Osteocyte (in vitro differentiated cells): ENCODE measurements around the gene NFIB. TPM values are rescaled to one million over a fixed set of nuclear protein-coding genes. Genes with fewer than 3 reads are reported as not detected.

ENCODE experiments used
- DNase-seq: peaks from one replicate; pipeline ENCODE4 v3.0.0; 2021; ENCODE audit warnings: mixed read lengths; ENCODE audit not compliant: unreplicated experiment; ENCODE audit errors: extremely low spot score
- H3K27ac Mint-ChIP-seq: one replicate; pipeline ENCODE4 v1.8.0; 2021; ENCODE audit warnings: mild to moderate bottlenecking, mixed read lengths; ENCODE audit not compliant: unreplicated experiment
- H3K27me3 Mint-ChIP-seq: one replicate; pipeline ENCODE4 v1.8.0; 2021; ENCODE audit warnings: mixed read lengths; ENCODE audit not compliant: unreplicated experiment
- H3K36me3 Mint-ChIP-seq: one replicate; pipeline ENCODE4 v1.8.0; 2021; ENCODE audit warnings: mixed read lengths; ENCODE audit not compliant: unreplicated experiment
- H3K4me1 Mint-ChIP-seq: one replicate; pipeline ENCODE4 v1.8.0; 2021; ENCODE audit warnings: mixed read lengths; ENCODE audit not compliant: unreplicated experiment
- H3K4me3 Mint-ChIP-seq: one replicate; pipeline ENCODE4 v1.8.0; 2021; ENCODE audit warnings: mild to moderate bottlenecking, moderate library complexity, mixed read lengths; ENCODE audit not compliant: unreplicated experiment
- H3K9me3 Mint-ChIP-seq: one replicate; pipeline ENCODE4 v1.8.0; 2021; ENCODE audit warnings: mixed read lengths; ENCODE audit not compliant: unreplicated experiment
- CTCF ChIP-seq: fragments of 200-600 bp; sonication (generic); IDR thresholded peaks from 2 replicates; pipeline ENCODE4 v1.5.0; 2021; ENCODE audit warnings: antibody characterized with exemption, mild to moderate bottlenecking, moderate library complexity
- total RNA-seq: library from RNA; stranded (reverse); gene quantifications from 2 replicates; pipeline ENCODE4 v1.2.1, GENCODE V29; 2021

Gene NFIB
- total RNA-seq, 1 donor from 2014 or later = 36.1 TPM

DNA sequence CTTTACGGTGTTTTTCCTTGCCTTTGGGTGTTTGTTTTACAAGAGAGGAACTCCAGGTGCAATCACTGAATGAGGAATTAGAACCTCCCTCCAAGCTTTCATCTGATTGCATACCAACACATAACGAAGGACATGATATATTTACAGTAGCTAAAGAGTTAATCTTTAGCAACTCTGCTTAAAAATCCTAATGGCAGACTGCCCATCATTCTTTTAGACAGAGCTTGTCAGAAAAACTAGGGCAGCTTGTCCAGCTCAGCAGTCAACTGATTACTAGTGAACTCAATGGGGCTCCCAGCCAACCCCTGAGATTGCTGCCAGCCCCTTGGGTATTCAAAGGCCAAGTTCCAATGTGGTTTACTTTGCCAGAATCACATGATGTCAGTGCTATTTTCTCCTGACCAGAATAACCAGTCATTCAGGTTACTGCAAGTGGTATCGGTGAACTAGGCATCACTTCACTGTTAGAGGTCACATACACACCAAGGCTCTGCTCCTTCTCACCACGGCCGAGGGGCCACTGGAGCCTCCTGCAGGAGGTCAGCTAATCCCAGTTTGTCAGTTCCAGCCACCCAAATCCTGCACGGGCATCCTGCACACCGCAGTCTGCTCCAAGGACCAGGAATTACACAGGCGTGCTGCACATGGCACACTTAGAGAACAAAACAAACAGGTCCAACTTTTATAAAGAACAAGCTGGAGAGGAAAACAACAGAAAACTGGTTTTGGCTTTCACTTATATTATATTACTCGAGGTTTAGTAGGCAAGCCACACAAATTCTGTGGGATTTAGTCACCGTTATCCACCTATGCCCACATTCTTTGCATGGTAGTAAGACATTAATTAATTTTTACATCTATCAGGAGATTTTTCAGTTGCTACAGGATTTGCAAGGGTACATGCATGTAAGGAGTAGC lies 62.5 kb downstream of the NFIB start:
- Mint-ChIP-seq H3K36me3 (peaks cover 4% of the 10 kb centered on the region), H3K4me1 (peaks cover 37% of the 10 kb centered on the region), H3K9me3 (no peaks in the 10 kb centered on the region), H3K27ac (peak overlapping the region; percentile 69), H3K27me3 (no peaks in the 10 kb centered on the region), H3K4me3 (no peak overlapping the region)
- no peak for DNase-seq
- no peak for TF ChIP-seq CTCF

DNA sequence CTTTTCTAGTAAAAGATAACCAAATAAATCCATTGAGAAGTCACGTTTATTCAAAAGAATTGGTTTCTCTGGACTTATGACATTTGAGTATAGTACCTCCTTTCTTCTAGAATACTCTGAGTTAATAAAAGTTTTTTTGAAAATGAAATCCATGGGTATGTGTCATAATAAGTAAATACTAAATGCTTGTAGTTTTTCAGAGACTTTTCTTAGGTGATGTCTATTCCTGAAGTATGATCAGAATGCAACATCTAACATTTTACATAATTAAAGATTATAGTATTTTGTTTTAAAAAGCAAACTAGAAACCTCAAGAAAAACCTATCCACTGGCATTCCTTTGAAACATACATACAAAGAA lies 63.2 kb downstream of the NFIB start:
- H3K27me3 Mint-ChIP-seq = no peaks in the 10 kb centered on the region
- TF ChIP-seq CTCF = no peak
- H3K36me3 Mint-ChIP-seq = peaks cover 4% of the 10 kb centered on the region
- H3K4me3 Mint-ChIP-seq = no peak overlapping the region
- H3K9me3 Mint-ChIP-seq = no peaks in the 10 kb centered on the region
- no peak for DNase-seq
- peak overlapping the region; percentile 69 for H3K27ac Mint-ChIP-seq
- peaks cover 36% of the 10 kb centered on the region for H3K4me1 Mint-ChIP-seq

- Mint-ChIP-seq H3K27ac (no peak overlapping the region), H3K4me1 (peaks cover 33% of the 10 kb centered on the region)
Observed at GRCh38 chr9:14249527-14249926, 64.4 kb downstream of the NFIB start.

DNA sequence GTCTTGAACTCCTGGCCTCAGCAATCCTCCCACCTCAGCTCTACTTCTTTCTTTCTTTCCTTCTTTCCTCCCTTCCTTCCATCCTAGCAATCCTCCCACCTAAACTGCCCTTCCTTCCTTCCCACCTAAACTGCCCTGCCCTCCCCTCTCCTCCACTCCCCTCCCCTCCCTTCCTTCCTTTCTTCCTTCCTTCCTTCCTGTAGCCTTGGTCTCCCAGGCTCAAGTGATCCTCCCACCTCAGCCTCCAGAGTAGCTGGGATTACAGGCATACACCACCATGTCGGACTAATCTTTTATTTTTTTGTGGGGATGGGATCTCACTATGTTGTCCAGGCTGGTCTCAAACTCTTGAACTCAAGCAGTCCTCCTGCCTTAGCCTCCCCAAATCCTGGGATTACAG lies 65.8 kb downstream of the NFIB start:
- H3K4me3 Mint-ChIP-seq = no peak overlapping the region
- H3K36me3 Mint-ChIP-seq = peaks cover 1% of the 10 kb centered on the region
- no peak for TF ChIP-seq CTCF
- no peaks in the 10 kb centered on the region for H3K9me3 Mint-ChIP-seq
- H3K27me3 Mint-ChIP-seq = no peaks in the 10 kb centered on the region
- H3K4me1 Mint-ChIP-seq = peaks cover 35% of the 10 kb centered on the region
- DNase-seq = no peak
- H3K27ac Mint-ChIP-seq = no peak overlapping the region

More at GRCh38 chr9:14249527-14249926, 64.4 kb downstream of the NFIB start:
- Mint-ChIP-seq H3K4me3 (no peak overlapping the region), H3K36me3 (peaks cover 4% of the 10 kb centered on the region), H3K9me3 (no peaks in the 10 kb centered on the region), H3K27me3 (no peaks in the 10 kb centered on the region)
- no peak for TF ChIP-seq CTCF
- no peak for DNase-seq

DNA sequence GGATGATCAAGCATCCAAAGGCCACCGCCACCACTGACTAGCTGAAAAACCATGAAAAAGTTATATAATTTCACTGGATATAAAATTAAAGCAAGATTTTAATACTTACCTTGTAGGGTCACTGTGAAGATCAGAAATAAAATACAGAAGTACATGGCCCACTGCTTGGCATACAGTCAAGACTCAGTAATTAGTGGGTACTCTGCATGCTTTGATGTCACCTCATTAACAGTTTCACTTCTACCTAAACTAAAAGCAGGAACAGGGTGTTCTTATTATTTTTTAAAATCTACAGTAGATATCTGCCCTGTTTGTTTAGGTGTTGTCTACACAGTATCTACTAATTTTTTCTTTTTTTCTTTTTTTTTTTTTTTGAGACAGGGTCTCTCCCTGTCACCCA lies 66.4 kb downstream of the NFIB start:
- H3K4me3 Mint-ChIP-seq = no peak overlapping the region
- H3K9me3 Mint-ChIP-seq = no peaks in the 10 kb centered on the region
- no peaks in the 10 kb centered on the region for H3K27me3 Mint-ChIP-seq
- no peaks in the 10 kb centered on the region for H3K36me3 Mint-ChIP-seq
- H3K27ac Mint-ChIP-seq = no peak overlapping the region
- no peak for TF ChIP-seq CTCF
- H3K4me1 Mint-ChIP-seq = peaks cover 38% of the 10 kb centered on the region
- no peak for DNase-seq
